HCT116 (cell line): ENCODE results near the gene PPP1R16B. TPM values are rescaled to one million over a fixed set of nuclear protein-coding genes. Genes with fewer than 3 reads are reported as not detected.

Experiments
- ATAC-seq: fragments of 200-7000 bp; cut with Tn5 transposase; 2 replicates; pipeline ENCODE4 v1.9.1; 2020; ENCODE audit warnings: mild to moderate bottlenecking, moderate library complexity
- BruUV-seq: library from RNA; stranded (reverse); fragments of 400-500 nt; replicated peaks from 2 replicates; lab custom pipeline; 2021; lab: Mats Ljungman, UMichigan
- CTCF ChIA-PET: fragments of 300-600 bp; sonication (Branson Sonifier 250); formaldehyde crosslinking; loops from one replicate; lab custom pipeline; 2021; ENCODE audit warnings: antibody characterized with exemption; lab: Charles Lee
- POLR2A ChIA-PET: fragments of 300-600, 350-600 bp; sonication (Branson Sonifier 250); formaldehyde crosslinking; loops from one replicate; lab custom pipeline; 2021; ENCODE audit warnings: antibody characterized with exemption; lab: Charles Lee
- RAD21 ChIA-PET, 2 experiments: fragments of 300-600 bp; sonication (Branson Sonifier 250); formaldehyde crosslinking; loops; one replicate each; lab custom pipeline; 2023; ENCODE audit warnings: low total read pairs in 2 of 2; ENCODE audit not compliant: uncharacterized antibody in 2 of 2, unreplicated experiment in 2 of 2, low non-redundant PET in 1 of 2; lab: Charles Lee
- DNase-seq: peaks from one replicate; pipeline ENCODE4 v3.0.0-alpha.2; 2010; ENCODE audit warnings: low read depth, low spot score
- H2AFZ ChIP-seq: fragments of 200-600 bp; shearing (Covaris generic), sonication (generic); 2 replicates; pipeline ENCODE4 v1.6.1; 2017; ENCODE audit warnings: low read depth, mixed run types, mixed read lengths, antibody characterized with exemption, low read length; ENCODE audit not compliant: poor library complexity, severe bottlenecking
- H3K27ac ChIP-seq: 2 replicates; pipeline ENCODE4 v1.5.1; 2012; ENCODE audit warnings: low read depth, low read length
- H3K27me3 ChIP-seq: fragments of 200-600 bp; sonication (generic); 2 replicates; pipeline ENCODE4 v1.6.1; 2016; ENCODE audit warnings: mixed run types, low read length, mixed read lengths; ENCODE audit not compliant: insufficient read depth
- H3K36me3 ChIP-seq, 2 experiments: fragments of 200-500 bp in 1 of 2; fragments of 200-600 bp in 1 of 2; sonication (Bioruptor generic) in 1 of 2; sonication (generic) in 1 of 2; 2 replicates each; pipeline versions ENCODE4 v1.5.1 to v1.6.1; 2014 to 2016; ENCODE audit warnings: low read length in 2 of 2, inconsistent platforms in 1 of 2, mixed read lengths in 1 of 2, mixed run types in 1 of 2; ENCODE audit not compliant: insufficient read depth in 2 of 2, control insufficient read depth in 1 of 2
- H3K4me1 ChIP-seq, 2 experiments: fragments of 200-600 bp in 1 of 2; sonication (generic) in 1 of 2; 2 replicates each; pipeline versions ENCODE4 v1.5.1 to v1.6.1; 2012 to 2017; ENCODE audit warnings: low read length in 2 of 2, inconsistent platforms in 1 of 2, mild to moderate bottlenecking in 1 of 2, mixed read lengths in 1 of 2, mixed run types in 1 of 2, moderate library complexity in 1 of 2; ENCODE audit not compliant: insufficient read depth in 2 of 2, control insufficient read depth in 1 of 2
- H3K4me2 ChIP-seq: fragments of 200-600 bp; sonication (generic); 2 replicates; pipeline ENCODE4 v1.6.1; 2017; ENCODE audit warnings: mixed run types, low read length, mixed read lengths
- H3K4me3 ChIP-seq, 2 experiments: fragments of 200-600 bp in 1 of 2; sonication (generic) in 1 of 2; replicated peaks in 1 of 2; 2 replicates each; pipeline ENCODE4 v1.5.1; 2011 to 2016; ENCODE audit warnings: low read length in 2 of 2, control low read depth in 1 of 2, low read depth in 1 of 2, mild to moderate bottlenecking in 1 of 2, mixed read lengths in 1 of 2, mixed run types in 1 of 2
- H3K79me2 ChIP-seq: fragments of 200-600 bp; sonication (generic); 2 replicates; pipeline ENCODE4 v1.6.1; 2017; ENCODE audit warnings: mild to moderate bottlenecking, mixed run types, low read length, moderate library complexity, mixed read lengths; ENCODE audit not compliant: insufficient read depth
- H3K9ac ChIP-seq: fragments of 200-600 bp; sonication (generic); 2 replicates; pipeline ENCODE4 v1.6.1; 2016; ENCODE audit warnings: low read length, mixed read lengths
- H3K9me2 ChIP-seq: fragments of 200-600 bp; sonication (generic), shearing (Covaris generic); 2 replicates; pipeline ENCODE4 v1.6.1; 2017; ENCODE audit warnings: mixed run types, mild to moderate bottlenecking, moderate library complexity; ENCODE audit not compliant: insufficient read depth
- H3K9me3 ChIP-seq, 2 experiments: fragments of 200-500 bp in 1 of 2; fragments of 200-600 bp in 1 of 2; sonication (Bioruptor generic) in 1 of 2; sonication (generic) in 1 of 2; 2 replicates each; pipeline ENCODE4 v1.6.1; 2014 to 2017; ENCODE audit warnings: low read length in 2 of 2, mixed read lengths in 2 of 2, inconsistent platforms in 1 of 2, low read depth in 1 of 2, mild to moderate bottlenecking in 1 of 2, mixed run types in 1 of 2, moderate library complexity in 1 of 2; ENCODE audit not compliant: control insufficient read depth in 1 of 2, insufficient read depth in 1 of 2
- H4K20me1 ChIP-seq: fragments of 200-600 bp; sonication (generic), shearing (Covaris generic); 2 replicates; pipeline ENCODE4 v1.6.1; 2017; ENCODE audit warnings: mixed run types, mild to moderate bottlenecking, moderate library complexity; ENCODE audit not compliant: insufficient read depth
- CBX3 ChIP-seq: IDR thresholded peaks from 2 replicates; pipeline ENCODE4 v1.6.1; 2012; ENCODE audit warnings: low read depth
- CEBPB ChIP-seq: IDR thresholded peaks from 2 replicates; pipeline ENCODE4 v1.6.1; 2012; ENCODE audit warnings: low read depth
- EGR1 ChIP-seq: IDR thresholded peaks from 2 replicates; pipeline ENCODE4 v1.6.1; 2012; ENCODE audit warnings: low read depth
- ELF1 ChIP-seq: IDR thresholded peaks from 2 replicates; pipeline ENCODE4 v1.6.1; 2012; ENCODE audit warnings: low read depth, borderline replicate concordance
- EZH2 ChIP-seq: fragments of 200-600 bp; sonication (generic); IDR thresholded peaks from 2 replicates; pipeline ENCODE4 v1.6.1; 2017; ENCODE audit warnings: antibody characterized with exemption, mixed run types
- FOSL1 ChIP-seq: IDR thresholded peaks from 2 replicates; pipeline ENCODE4 v1.6.1; 2012; ENCODE audit warnings: low read depth
- POLR2A ChIP-seq: IDR thresholded peaks from 2 replicates; pipeline ENCODE4 v1.7.0; 2011; ENCODE audit warnings: borderline replicate concordance; ENCODE audit not compliant: insufficient read depth, insufficient read length; ENCODE audit errors: extremely low read depth
- RAD21 ChIP-seq: IDR thresholded peaks from 2 replicates; pipeline ENCODE4 v1.6.1; 2012; ENCODE audit warnings: low read depth, mild to moderate bottlenecking
- SIN3A ChIP-seq: IDR thresholded peaks from 2 replicates; pipeline ENCODE4 v1.6.1; 2012; ENCODE audit warnings: low read depth
- SP1 ChIP-seq: IDR thresholded peaks from 2 replicates; pipeline ENCODE4 v1.6.1; 2012; ENCODE audit warnings: low read depth
- SRF ChIP-seq: IDR thresholded peaks from 2 replicates; pipeline ENCODE4 v1.6.1; 2012; ENCODE audit warnings: low read depth
- TCF7L2 ChIP-seq: IDR thresholded peaks from 2 replicates; pipeline ENCODE4 v1.7.0; 2011; ENCODE audit warnings: borderline replicate concordance, inconsistent platforms; ENCODE audit not compliant: insufficient read depth, insufficient read length; ENCODE audit errors: extremely low read depth
- YY1 ChIP-seq: IDR thresholded peaks from 2 replicates; pipeline ENCODE4 v1.6.1; 2011; ENCODE audit warnings: low read length, low read depth, moderate library complexity, mild to moderate bottlenecking; ENCODE audit not compliant: insufficient replicate concordance; ENCODE audit errors: extremely low read depth
- ZFX ChIP-seq: fragments of 450-650 bp; IDR thresholded peaks from 2 replicates; pipeline ENCODE4 v1.6.1; 2017
- ZNF274 ChIP-seq: fragments of 200-500 bp; sonication (Bioruptor generic); IDR thresholded peaks from 2 replicates; pipeline ENCODE4 v1.6.1; 2014; ENCODE audit warnings: mild to moderate bottlenecking, low read depth, low read length, inconsistent platforms
- intact Hi-C: fragments of 100-400 bp; cut with micrococcal nuclease; formaldehyde crosslinking; loops from 2 replicates; pipeline ENCODE4 v1.10.0; 2022
- total RNA-seq: library from RNA; stranded (reverse); gene quantifications from one replicate; pipeline ENCODE4 v1.2.1, GENCODE V29; 2021; ENCODE audit not compliant: unreplicated experiment
- TF ChIP-seq, protein P1 (sequence below): IDR thresholded peaks from 2 replicates; pipeline ENCODE4 v1.6.1; 2012; ENCODE audit warnings: low read depth
- TF ChIP-seq, protein P2 (sequence below): IDR thresholded peaks from 2 replicates; pipeline ENCODE4 v1.6.1; 2012
- TF ChIP-seq, protein P3 (sequence below): IDR thresholded peaks from 2 replicates; pipeline ENCODE4 v1.6.1; 2012
- TF ChIP-seq, protein P4 (sequence below), 3 experiments: fragments of 200-600 bp in 1 of 3; sonication (generic) in 1 of 3; IDR thresholded peaks in 2 of 3; conservative IDR thresholded peaks in 1 of 3; 2 replicates each; pipeline ENCODE4 v1.5.1; 2012 to 2017; ENCODE audit warnings: low read depth in 2 of 3, low read length in 2 of 3, antibody characterized with exemption in 1 of 3, borderline replicate concordance in 1 of 3, control low read depth in 1 of 3, mild to moderate bottlenecking in 1 of 3, mixed read lengths in 1 of 3, mixed run types in 1 of 3, moderate library complexity in 1 of 3; ENCODE audit not compliant: insufficient read depth in 1 of 3

The PPP1R16B gene
- total RNA-seq, 1 experiment from 2014 or later, result 0.52 TPM

DNA sequence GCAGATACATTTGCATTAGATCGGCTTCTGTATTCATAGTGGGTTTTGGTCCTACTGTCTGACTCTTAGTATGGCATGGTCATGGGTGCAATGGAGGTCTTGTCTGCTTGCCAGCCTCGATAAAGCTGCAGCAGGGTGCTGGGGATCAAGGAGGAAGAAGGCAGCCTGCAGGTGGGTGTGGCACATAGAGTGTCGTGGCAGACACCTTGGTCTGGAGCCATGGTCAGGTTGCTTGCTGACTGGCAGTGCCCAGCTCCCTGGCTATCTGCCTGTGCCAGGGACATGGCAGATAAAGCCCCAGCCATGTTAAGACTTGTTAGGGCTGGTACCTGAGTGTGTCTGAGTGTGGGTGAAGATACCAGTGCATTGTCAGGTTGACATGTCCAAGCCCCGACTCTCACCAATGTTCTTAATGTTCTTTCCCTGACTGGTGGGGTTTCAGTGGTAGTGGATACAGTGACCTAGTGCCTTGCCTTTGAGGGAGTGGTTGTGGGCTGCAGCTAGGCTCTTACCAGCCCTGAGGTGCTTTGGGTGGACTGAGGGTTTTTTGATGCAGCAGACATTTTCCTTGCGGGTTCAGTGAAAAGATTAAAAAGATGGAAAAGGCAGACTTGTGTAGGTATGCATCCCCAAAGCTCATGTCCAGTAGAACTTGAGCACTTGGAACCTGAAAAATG, 122.5 kb downstream of the PPP1R16B start:
- H3K36me3 ChIP-seq, result peaks cover 3 to 9% of the 10 kb centered on the region in 2 experiments; a peak in 2 of 4 replicates
- peak overlapping the region; percentile 97 for H3K9ac ChIP-seq
- POLR2A ChIA-PET, result interaction anchor here (0.6 to 1.4 kb wide), 2 partner anchors 33 to 34 kb away, joined by 3 to 5 read pairs; partner anchors contain the start of gene DHX35
- H3K79me2 ChIP-seq, result peaks cover 68% of the 10 kb centered on the region
- no peak overlapping the region for H2AFZ ChIP-seq
- no peaks in the 10 kb centered on the region for H3K27me3 ChIP-seq
- H3K27ac ChIP-seq, result no peak overlapping the region; the same call in 1 of the 2 replicates
- intact Hi-C loops, result no loop called here
- RAD21 ChIA-PET, result no interaction called here
- BruUV-seq, result TSS peak; percentile 42
- CTCF ChIA-PET, result interaction anchor here (1.1 kb wide), 1 partner anchor 8 kb away, joined by 3 read pairs; no protein-coding TSS in a partner anchor
- ATAC-seq, result no peak
- H3K9me3 ChIP-seq, result no peaks in the 10 kb centered on the region
- H4K20me1 ChIP-seq, result 0 out of 2 replicates have a peak, but pooled peaks cover 4% of the 10 kb centered on the region
- peak overlapping the region; percentile 93 to 94 for H3K4me3 ChIP-seq
- H3K9me2 ChIP-seq, result no peaks in the 10 kb centered on the region
- H3K4me1 ChIP-seq, result peaks cover 8 to 31% of the 10 kb centered on the region in 2 experiments
- TF ChIP-seq EZH2 (no peak), SP1 (no peak), ZNF274 (no peak), CEBPB (no peak), CBX3 (no peak), YY1 (no peak), SIN3A (no peak), POLR2A (no peak), TCF7L2 (no peak), SRF (no peak), RAD21 (no peak), EGR1 (no peak), FOSL1 (no peak), ZFX (no peak), ELF1 (no peak)
- TF ChIP-seq, protein P1, sequence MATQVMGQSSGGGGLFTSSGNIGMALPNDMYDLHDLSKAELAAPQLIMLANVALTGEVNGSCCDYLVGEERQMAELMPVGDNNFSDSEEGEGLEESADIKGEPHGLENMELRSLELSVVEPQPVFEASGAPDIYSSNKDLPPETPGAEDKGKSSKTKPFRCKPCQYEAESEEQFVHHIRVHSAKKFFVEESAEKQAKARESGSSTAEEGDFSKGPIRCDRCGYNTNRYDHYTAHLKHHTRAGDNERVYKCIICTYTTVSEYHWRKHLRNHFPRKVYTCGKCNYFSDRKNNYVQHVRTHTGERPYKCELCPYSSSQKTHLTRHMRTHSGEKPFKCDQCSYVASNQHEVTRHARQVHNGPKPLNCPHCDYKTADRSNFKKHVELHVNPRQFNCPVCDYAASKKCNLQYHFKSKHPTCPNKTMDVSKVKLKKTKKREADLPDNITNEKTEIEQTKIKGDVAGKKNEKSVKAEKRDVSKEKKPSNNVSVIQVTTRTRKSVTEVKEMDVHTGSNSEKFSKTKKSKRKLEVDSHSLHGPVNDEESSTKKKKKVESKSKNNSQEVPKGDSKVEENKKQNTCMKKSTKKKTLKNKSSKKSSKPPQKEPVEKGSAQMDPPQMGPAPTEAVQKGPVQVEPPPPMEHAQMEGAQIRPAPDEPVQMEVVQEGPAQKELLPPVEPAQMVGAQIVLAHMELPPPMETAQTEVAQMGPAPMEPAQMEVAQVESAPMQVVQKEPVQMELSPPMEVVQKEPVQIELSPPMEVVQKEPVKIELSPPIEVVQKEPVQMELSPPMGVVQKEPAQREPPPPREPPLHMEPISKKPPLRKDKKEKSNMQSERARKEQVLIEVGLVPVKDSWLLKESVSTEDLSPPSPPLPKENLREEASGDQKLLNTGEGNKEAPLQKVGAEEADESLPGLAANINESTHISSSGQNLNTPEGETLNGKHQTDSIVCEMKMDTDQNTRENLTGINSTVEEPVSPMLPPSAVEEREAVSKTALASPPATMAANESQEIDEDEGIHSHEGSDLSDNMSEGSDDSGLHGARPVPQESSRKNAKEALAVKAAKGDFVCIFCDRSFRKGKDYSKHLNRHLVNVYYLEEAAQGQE, result no peak
- TF ChIP-seq, protein P2, sequence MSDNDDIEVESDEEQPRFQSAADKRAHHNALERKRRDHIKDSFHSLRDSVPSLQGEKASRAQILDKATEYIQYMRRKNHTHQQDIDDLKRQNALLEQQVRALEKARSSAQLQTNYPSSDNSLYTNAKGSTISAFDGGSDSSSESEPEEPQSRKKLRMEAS, result no peak
- TF ChIP-seq, protein P3, sequence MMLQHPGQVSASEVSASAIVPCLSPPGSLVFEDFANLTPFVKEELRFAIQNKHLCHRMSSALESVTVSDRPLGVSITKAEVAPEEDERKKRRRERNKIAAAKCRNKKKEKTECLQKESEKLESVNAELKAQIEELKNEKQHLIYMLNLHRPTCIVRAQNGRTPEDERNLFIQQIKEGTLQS, result no peak
- TF ChIP-seq, protein P4, sequence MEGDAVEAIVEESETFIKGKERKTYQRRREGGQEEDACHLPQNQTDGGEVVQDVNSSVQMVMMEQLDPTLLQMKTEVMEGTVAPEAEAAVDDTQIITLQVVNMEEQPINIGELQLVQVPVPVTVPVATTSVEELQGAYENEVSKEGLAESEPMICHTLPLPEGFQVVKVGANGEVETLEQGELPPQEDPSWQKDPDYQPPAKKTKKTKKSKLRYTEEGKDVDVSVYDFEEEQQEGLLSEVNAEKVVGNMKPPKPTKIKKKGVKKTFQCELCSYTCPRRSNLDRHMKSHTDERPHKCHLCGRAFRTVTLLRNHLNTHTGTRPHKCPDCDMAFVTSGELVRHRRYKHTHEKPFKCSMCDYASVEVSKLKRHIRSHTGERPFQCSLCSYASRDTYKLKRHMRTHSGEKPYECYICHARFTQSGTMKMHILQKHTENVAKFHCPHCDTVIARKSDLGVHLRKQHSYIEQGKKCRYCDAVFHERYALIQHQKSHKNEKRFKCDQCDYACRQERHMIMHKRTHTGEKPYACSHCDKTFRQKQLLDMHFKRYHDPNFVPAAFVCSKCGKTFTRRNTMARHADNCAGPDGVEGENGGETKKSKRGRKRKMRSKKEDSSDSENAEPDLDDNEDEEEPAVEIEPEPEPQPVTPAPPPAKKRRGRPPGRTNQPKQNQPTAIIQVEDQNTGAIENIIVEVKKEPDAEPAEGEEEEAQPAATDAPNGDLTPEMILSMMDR (IDR thresholded peaks at IDR 0.05 in 2 of 3, conservative IDR thresholded peaks at IDR 0.05 in 1 of 3; ENCODE audit: borderline replicate concordance in 1 of 3, insufficient read depth in 1 of 3, low read depth in 2 of 3, low read length in 2 of 3), result no peak
- no peak for DNase-seq
- H3K4me2 ChIP-seq, result peak overlapping the region; percentile 81
